SK-N-SH (cell line): ENCODE data around the gene DLG4. TPM values are rescaled to one million over a fixed set of nuclear protein-coding genes. Genes with fewer than 3 reads are reported as not detected.
"Not testable (repeated sequence)": the region's sequence is repeated elsewhere in the genome, so short reads cannot be mapped to it uniquely, and the experiment has no call there.

Experiments
- CTCF ChIA-PET: fragments of 300-600, 350-600 bp; formaldehyde crosslinking; extraction: SDS; loops from one replicate; lab custom pipeline; 2021; lab: Yijun Ruan, JAX
- POLR2A ChIA-PET: fragments of 350-600 bp; sonication (Branson Sonifier 250); formaldehyde crosslinking; extraction: SDS; loops from one replicate; lab custom pipeline; 2020; ENCODE audit warnings: antibody characterized with exemption, inconsistent platforms; lab: Yijun Ruan, JAX
- DNase-seq: peaks from one replicate; pipeline ENCODE4 v3.0.0; 2012
- H2AFZ ChIP-seq: fragments of 200-600 bp; sonication (generic); 2 replicates; pipeline ENCODE4 v1.8.1; 2016; ENCODE audit warnings: antibody characterized with exemption, mild to moderate bottlenecking, low read depth
- H3F3A ChIP-seq: fragments of 200-600 bp; sonication (generic); replicated peaks from 2 replicates; pipeline ENCODE3; 2016; ENCODE audit warnings: antibody characterized with exemption, mild to moderate bottlenecking; ENCODE audit not compliant: insufficient read depth
- H3K27ac ChIP-seq, 2 experiments: fragments of 200-500 bp in 1 of 2; fragments of 200-600 bp in 1 of 2; sonication (Bioruptor generic) in 1 of 2; sonication (generic), shearing (Covaris generic) in 1 of 2; 2 replicates each; pipeline versions ENCODE4 v1.5.1 to v1.6.1; 2014 to 2016; ENCODE audit warnings: low read depth in 2 of 2, inconsistent platforms in 1 of 2, low read length in 1 of 2, mild to moderate bottlenecking in 1 of 2, mixed read lengths in 1 of 2
- H3K27me3 ChIP-seq: fragments of 200-600 bp; sonication (generic), shearing (Covaris generic); 2 replicates; pipeline ENCODE4 v1.6.1; 2016; ENCODE audit warnings: mixed run types; ENCODE audit not compliant: insufficient read depth
- H3K36me3 ChIP-seq, 2 experiments: fragments of 200-500 bp in 1 of 2; fragments of 200-600 bp in 1 of 2; sonication (Bioruptor generic) in 1 of 2; sonication (generic) in 1 of 2; replicated peaks in 1 of 2; 2 replicates each; pipeline versions ENCODE3 to v1.5.1; 2014 to 2016; ENCODE audit warnings: low read length in 1 of 2, mild to moderate bottlenecking in 1 of 2; ENCODE audit not compliant: insufficient read depth in 2 of 2, control insufficient read depth in 1 of 2
- H3K4me1 ChIP-seq, 2 experiments: fragments of 200-500 bp in 1 of 2; fragments of 200-600 bp in 1 of 2; sonication (Bioruptor generic) in 1 of 2; sonication (generic), shearing (Covaris generic) in 1 of 2; 2 replicates each; pipeline versions ENCODE4 v1.5.1 to v1.6.1; 2014 to 2016; ENCODE audit warnings: low read depth in 1 of 2, low read length in 1 of 2, mixed run types in 1 of 2; ENCODE audit not compliant: insufficient read depth in 2 of 2, control insufficient read depth in 1 of 2
- H3K4me2 ChIP-seq: fragments of 200-600 bp; sonication (generic), shearing (Covaris generic); 2 replicates; pipeline ENCODE4 v1.6.1; 2017; ENCODE audit warnings: mixed run types
- H3K4me3 ChIP-seq, 2 experiments: fragments of 200-500 bp in 1 of 2; fragments of 200-600 bp in 1 of 2; sonication (Bioruptor generic) in 1 of 2; sonication (generic), shearing (Covaris generic) in 1 of 2; 2 replicates each; pipeline versions ENCODE4 v1.5.1 to v1.8.1; 2014 to 2016; ENCODE audit warnings: low read depth in 2 of 2, inconsistent platforms in 1 of 2, low read length in 1 of 2, mild to moderate bottlenecking in 1 of 2, mixed read lengths in 1 of 2, moderate library complexity in 1 of 2
- H3K79me2 ChIP-seq: fragments of 200-600 bp; sonication (generic); 2 replicates; pipeline ENCODE4 v1.8.1; 2017; ENCODE audit warnings: mild to moderate bottlenecking; ENCODE audit not compliant: insufficient read depth
- H3K9ac ChIP-seq: fragments of 200-600 bp; sonication (generic); 2 replicates; pipeline ENCODE4 v1.6.1; 2017; ENCODE audit warnings: mixed run types
- H3K9me2 ChIP-seq: fragments of 200-600 bp; sonication (generic); 2 replicates; pipeline ENCODE4 v1.6.1; 2017; ENCODE audit warnings: mixed run types
- H3K9me3 ChIP-seq: fragments of 200-600 bp; sonication (generic); 2 replicates; pipeline ENCODE4 v1.6.1; 2017; ENCODE audit warnings: mixed run types, mild to moderate bottlenecking, moderate library complexity
- H4K20me1 ChIP-seq: fragments of 200-600 bp; sonication (generic); 2 replicates; pipeline ENCODE4 v1.6.1; 2017; ENCODE audit warnings: mild to moderate bottlenecking, mixed run types; ENCODE audit not compliant: insufficient read depth
- ELF1 ChIP-seq: IDR thresholded peaks from 2 replicates; pipeline ENCODE4 v1.4.0; 2012
- FOXJ3 ChIP-seq: sonication (generic); formaldehyde crosslinking; IDR thresholded peaks from 2 replicates; pipeline ENCODE4 v1.5.1; 2020; ENCODE audit warnings: mild to moderate bottlenecking, missing genetic modification reagents
- FOXM1 ChIP-seq: IDR thresholded peaks from 2 replicates; pipeline ENCODE4 v1.4.0; 2012; ENCODE audit warnings: low read depth, mild to moderate bottlenecking
- MEF2A ChIP-seq: IDR thresholded peaks from 2 replicates; pipeline ENCODE4 v1.4.0; 2012; ENCODE audit warnings: low read depth, borderline replicate concordance
- NRF1 ChIP-seq: IDR thresholded peaks from 2 replicates; pipeline ENCODE4 v1.6.1; 2012; ENCODE audit warnings: low read depth, mild to moderate bottlenecking, low read length
- RAD21 ChIP-seq: IDR thresholded peaks from 2 replicates; pipeline ENCODE4 v1.6.1; 2012; ENCODE audit warnings: mild to moderate bottlenecking, low read length
- RFX5 ChIP-seq: IDR thresholded peaks from 2 replicates; pipeline ENCODE4 v1.6.1; 2012; ENCODE audit warnings: mild to moderate bottlenecking, improper control_type of control experiment, low read length
- SMC3 ChIP-seq: IDR thresholded peaks from 2 replicates; pipeline ENCODE4 v1.6.1; 2012; ENCODE audit warnings: low read depth, low read length, improper control_type of control experiment
- TAF1 ChIP-seq: IDR thresholded peaks from 2 replicates; pipeline ENCODE4 v1.6.1; 2012; ENCODE audit warnings: low read depth, mild to moderate bottlenecking, low read length, moderate library complexity, borderline replicate concordance
- TCF12 ChIP-seq: IDR thresholded peaks from 2 replicates; pipeline ENCODE4 v1.4.0; 2012
- YY1 ChIP-seq: IDR thresholded peaks from 2 replicates; pipeline ENCODE4 v1.4.0; 2012; ENCODE audit warnings: low read depth, mild to moderate bottlenecking
- WGBS: methylation state at CpG from one replicate; pipeline ENCODE4 v1.1.6; 2017; ENCODE audit warnings: low lambda C conversion rate; 5-methylcytosine and 5-hydroxymethylcytosine counted together
- polyA plus RNA-seq, 3 experiments: library from polyadenylated mRNA; depleted of rRNA; stranded (reverse); fragments of >200 nt; gene quantifications; 2 replicates each; pipeline ENCODE4 v1.2.3, GENCODE V29; 2012
- TF ChIP-seq, protein P1 (sequence below): IDR thresholded peaks from 2 replicates; pipeline ENCODE4 v1.4.0; 2012; ENCODE audit warnings: low read depth, borderline replicate concordance
- TF ChIP-seq, protein P2 (sequence below): fragments of 150-350 bp; IDR thresholded peaks from 2 replicates; pipeline ENCODE4 v1.6.1; 2017; ENCODE audit warnings: antibody characterized with exemption, low read length, low read depth, borderline replicate concordance
- TF ChIP-seq, protein P3 (sequence below): IDR thresholded peaks from 2 replicates; pipeline ENCODE4 v1.4.0; 2012; ENCODE audit warnings: low read depth, borderline replicate concordance

DLG4 gene
- polyA plus RNA-seq, 1 of the 3 experiments (the other 2 are of a cell fraction) = 30.5 TPM

DNA sequence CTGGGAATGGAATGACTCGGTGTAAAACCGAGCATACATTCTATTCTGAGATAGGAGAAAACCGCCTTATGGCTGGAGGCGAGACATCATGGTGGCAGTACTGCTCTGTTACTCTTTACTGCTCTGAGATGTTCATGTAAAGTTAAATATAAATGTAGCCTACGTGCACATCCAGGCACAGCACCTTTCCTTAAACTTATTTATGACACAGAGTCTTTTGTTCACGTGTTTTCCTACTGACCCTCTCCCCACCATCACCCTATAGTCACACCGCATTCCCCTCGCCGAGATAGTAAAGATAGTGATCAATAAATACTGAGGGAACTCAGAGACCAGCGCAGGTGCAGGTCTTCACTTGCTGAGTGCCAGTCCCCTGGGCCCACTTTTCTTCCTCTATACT is 60.1 kb downstream of the DLG4 start:
- H3K4me1 ChIP-seq, H3F3A ChIP-seq, H3K79me2 ChIP-seq, H3K27ac ChIP-seq, H3K9ac ChIP-seq, H3K4me3 ChIP-seq, H3K9me3 ChIP-seq, H2AFZ ChIP-seq, H4K20me1 ChIP-seq, CTCF ChIA-PET, H3K4me2 ChIP-seq, H3K9me2 ChIP-seq, POLR2A ChIA-PET, DNase-seq, H3K36me3 ChIP-seq: not testable (repeated sequence)
- 16% methylated on average over 10 of the region's 10 CpGs for WGBS
- peaks cover 92% of the 10 kb centered on the region for H3K27me3 ChIP-seq

DNA sequence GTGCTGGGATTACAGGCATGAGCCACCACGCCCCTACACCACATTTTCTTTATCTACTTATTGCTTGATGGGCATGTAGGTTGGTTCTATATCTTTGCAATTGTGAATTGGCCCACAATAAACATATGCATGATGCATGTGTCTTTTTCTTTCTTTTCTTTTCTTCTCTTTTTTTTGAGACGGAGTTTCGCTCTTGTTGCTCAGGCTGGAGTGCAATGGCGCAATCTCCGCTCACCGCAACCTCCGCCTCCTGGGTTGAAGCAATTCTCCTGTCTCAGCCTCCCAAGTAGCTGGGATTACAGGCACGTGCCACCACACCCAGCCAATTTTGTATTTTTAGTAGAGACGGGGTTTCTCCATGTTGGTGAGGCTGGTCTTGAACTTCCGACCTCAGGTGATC is 61.2 kb downstream of the DLG4 start:
- H3K36me3 ChIP-seq, H3K27ac ChIP-seq, H3K9ac ChIP-seq, POLR2A ChIA-PET, H3K4me1 ChIP-seq, H3K4me2 ChIP-seq, H3F3A ChIP-seq, DNase-seq, H2AFZ ChIP-seq, H3K4me3 ChIP-seq, H3K9me2 ChIP-seq, H3K79me2 ChIP-seq, H4K20me1 ChIP-seq, H3K9me3 ChIP-seq: not testable (repeated sequence)
- CTCF ChIA-PET = interaction anchor here (0.8 to 2.5 kb wide), 2 partner anchors 17 to 106 kb away, joined by 3 to 11 read pairs; no protein-coding TSS in a partner anchor
- peaks cover 91% of the 10 kb centered on the region for H3K27me3 ChIP-seq
- 51% methylated on average over 10 of the region's 10 CpGs for WGBS

DNA sequence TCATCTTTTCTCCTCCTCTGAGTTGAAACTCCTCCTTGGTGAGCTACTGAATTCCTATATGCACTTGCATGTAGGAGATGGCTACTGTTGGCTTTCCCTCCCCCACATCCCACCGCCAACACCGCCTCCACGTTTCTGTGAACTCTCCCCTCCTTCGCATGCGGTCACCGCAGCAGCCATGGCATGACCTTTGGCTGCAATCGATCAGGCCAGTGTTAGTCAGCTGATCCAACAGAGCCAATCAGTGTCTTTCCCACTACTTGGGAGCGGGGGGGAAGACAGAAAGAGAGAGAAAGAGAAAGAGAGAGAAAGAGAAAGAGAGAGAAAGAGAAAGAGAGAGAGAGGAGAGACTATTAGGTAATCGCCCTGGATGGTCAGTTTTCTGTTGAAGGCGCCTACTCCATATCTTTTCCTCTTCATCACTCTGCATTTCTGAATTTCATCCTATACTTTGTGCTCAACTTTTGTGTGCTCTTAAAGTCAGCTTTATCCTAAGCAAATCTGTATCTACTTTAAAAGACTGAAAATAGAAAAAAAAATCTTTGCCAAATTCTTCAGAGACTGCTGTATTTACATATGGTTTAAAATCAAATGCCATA is 63.2 kb downstream of the DLG4 start:
- 24% methylated on average over 10 of the region's 10 CpGs for WGBS
- Histone ChIP-seq H3F3A (no peaks in the 10 kb centered on the region), H3K4me1 (no peaks in the 10 kb centered on the region), H3K27me3 (peaks cover 88% of the 10 kb centered on the region), H3K4me2 (no peak overlapping the region), H3K9me2 (no peaks in the 10 kb centered on the region), H4K20me1 (no peaks in the 10 kb centered on the region), H3K9me3 (no peaks in the 10 kb centered on the region), H3K79me2 (no peaks in the 10 kb centered on the region), H3K9ac (no peak overlapping the region), H3K4me3 (no peak overlapping the region), H2AFZ (no peak overlapping the region), H3K27ac (no peak overlapping the region), H3K36me3 (no peaks in the 10 kb centered on the region)
- TF ChIP-seq SMC3 = no peak
- TF ChIP-seq RAD21 = no peak
- TF ChIP-seq TCF12 = no peak
- TF ChIP-seq, protein P1, sequence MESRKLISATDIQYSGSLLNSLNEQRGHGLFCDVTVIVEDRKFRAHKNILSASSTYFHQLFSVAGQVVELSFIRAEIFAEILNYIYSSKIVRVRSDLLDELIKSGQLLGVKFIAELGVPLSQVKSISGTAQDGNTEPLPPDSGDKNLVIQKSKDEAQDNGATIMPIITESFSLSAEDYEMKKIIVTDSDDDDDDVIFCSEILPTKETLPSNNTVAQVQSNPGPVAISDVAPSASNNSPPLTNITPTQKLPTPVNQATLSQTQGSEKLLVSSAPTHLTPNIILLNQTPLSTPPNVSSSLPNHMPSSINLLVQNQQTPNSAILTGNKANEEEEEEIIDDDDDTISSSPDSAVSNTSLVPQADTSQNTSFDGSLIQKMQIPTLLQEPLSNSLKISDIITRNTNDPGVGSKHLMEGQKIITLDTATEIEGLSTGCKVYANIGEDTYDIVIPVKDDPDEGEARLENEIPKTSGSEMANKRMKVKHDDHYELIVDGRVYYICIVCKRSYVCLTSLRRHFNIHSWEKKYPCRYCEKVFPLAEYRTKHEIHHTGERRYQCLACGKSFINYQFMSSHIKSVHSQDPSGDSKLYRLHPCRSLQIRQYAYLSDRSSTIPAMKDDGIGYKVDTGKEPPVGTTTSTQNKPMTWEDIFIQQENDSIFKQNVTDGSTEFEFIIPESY = no peak
- no peak for TF ChIP-seq FOXJ3 (CRISPR knock-in tag)
- TF ChIP-seq, protein P2, sequence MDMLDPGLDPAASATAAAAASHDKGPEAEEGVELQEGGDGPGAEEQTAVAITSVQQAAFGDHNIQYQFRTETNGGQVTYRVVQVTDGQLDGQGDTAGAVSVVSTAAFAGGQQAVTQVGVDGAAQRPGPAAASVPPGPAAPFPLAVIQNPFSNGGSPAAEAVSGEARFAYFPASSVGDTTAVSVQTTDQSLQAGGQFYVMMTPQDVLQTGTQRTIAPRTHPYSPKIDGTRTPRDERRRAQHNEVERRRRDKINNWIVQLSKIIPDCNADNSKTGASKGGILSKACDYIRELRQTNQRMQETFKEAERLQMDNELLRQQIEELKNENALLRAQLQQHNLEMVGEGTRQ = no peak
- TF ChIP-seq RFX5 = no peak
- TF ChIP-seq FOXM1 = no peak
- TF ChIP-seq YY1 = no peak
- TF ChIP-seq TAF1 = no peak
- TF ChIP-seq, protein P3, sequence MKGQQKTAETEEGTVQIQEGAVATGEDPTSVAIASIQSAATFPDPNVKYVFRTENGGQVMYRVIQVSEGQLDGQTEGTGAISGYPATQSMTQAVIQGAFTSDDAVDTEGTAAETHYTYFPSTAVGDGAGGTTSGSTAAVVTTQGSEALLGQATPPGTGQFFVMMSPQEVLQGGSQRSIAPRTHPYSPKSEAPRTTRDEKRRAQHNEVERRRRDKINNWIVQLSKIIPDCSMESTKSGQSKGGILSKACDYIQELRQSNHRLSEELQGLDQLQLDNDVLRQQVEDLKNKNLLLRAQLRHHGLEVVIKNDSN = no peak
- TF ChIP-seq MEF2A = no peak
- TF ChIP-seq ELF1 = no peak
- TF ChIP-seq NRF1 = no peak
- no peak for DNase-seq
- ChIA-PET CTCF (interaction anchor here (0.6 to 2.5 kb wide), 6 partner anchors 8 to 241 kb away, joined by 3 to 11 read pairs (median 3); no protein-coding TSS in a partner anchor), POLR2A (no interaction called here)
